ENCODE measurements around the gene MINPP1. TPM values are rescaled to one million over a fixed set of nuclear protein-coding genes. Genes with fewer than 3 reads are reported as not detected.

MINPP1 gene
- total RNA-seq, 4 donors from 2014 or later, result 10.8 to 40.3 (median 23.7) TPM

DNA sequence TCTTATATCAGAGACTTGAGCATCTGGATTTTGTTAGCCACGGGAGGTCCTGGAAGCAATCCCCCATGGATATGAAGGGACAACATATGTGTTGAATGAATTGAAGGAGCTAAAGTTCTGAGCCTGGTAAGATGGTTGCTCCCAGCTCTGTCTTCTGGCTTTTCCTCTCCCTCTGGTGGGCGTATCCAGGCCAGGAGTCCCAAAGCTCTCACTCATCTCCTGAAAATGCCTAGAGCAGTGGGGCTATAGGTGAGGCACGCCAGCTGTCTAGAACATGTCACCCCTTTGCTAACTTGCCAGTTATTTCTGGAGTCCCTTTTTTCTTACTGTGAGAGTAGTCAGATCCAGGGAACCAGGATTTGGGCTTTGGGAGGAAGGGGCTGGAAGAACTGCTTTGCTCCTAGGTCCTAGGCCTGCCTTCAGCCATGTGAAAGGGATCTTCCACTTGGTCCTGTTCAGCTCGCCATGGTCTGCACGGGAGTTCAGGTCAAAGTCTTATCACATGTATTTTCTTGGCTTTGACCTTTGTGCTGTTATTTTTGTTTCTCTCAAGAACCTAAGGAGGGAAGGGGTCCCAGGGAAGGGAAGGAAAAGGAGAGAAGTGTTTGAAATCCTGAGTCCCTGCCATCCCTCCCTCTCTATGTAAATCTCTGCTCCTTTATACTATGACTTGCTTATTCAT, 73.6 kb downstream of the MINPP1 start:
- 89 to 90% methylated on average over 5 of the region's 5 CpGs for WGBS, 2 donors
- H3K4me3 ChIP-seq (ENCODE audit: low read depth, poor library complexity, severe bottlenecking), result no peak overlapping the region
- no peak for DNase-seq (ENCODE audit: low spot score in 2 of 2)
- intact Hi-C loops (cut with DNase I; ENCODE audit: low total_unique reads), result no loop called here
- TF ChIP-seq, protein P1, sequence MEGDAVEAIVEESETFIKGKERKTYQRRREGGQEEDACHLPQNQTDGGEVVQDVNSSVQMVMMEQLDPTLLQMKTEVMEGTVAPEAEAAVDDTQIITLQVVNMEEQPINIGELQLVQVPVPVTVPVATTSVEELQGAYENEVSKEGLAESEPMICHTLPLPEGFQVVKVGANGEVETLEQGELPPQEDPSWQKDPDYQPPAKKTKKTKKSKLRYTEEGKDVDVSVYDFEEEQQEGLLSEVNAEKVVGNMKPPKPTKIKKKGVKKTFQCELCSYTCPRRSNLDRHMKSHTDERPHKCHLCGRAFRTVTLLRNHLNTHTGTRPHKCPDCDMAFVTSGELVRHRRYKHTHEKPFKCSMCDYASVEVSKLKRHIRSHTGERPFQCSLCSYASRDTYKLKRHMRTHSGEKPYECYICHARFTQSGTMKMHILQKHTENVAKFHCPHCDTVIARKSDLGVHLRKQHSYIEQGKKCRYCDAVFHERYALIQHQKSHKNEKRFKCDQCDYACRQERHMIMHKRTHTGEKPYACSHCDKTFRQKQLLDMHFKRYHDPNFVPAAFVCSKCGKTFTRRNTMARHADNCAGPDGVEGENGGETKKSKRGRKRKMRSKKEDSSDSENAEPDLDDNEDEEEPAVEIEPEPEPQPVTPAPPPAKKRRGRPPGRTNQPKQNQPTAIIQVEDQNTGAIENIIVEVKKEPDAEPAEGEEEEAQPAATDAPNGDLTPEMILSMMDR (IDR thresholded peaks at IDR 0.05), result no peak
- no peak for TF ChIP-seq POLR2A (IDR thresholded peaks at IDR 0.05)

DNA sequence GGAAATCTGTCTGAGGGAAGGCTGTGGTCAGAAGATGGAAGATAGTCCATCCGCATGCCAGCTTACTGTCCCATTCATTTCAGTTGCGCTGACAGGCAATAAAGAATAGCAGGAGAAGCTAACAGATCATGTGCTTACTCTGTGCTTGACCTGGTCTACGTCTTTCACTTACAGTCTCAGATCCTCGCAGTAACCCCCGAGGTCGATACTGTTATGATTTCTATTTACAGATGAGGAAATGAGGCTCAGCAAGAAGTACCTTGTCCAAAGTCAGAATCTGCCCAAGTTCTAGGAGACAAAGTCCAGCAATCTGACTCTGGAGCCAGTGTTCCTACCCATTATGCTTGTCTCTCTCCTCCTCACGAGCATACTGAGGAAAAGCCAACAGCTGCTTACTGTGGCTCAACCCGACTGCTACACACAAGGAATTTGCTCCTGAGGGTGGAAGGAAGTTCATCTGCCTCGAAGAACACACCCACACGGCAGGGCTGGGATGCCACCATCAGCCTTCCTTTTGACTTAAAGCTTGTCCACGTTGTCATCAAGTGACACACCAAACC, 74.2 kb downstream of the MINPP1 start:
- TF ChIP-seq, protein P1 (IDR thresholded peaks at IDR 0.05), result no peak
- TF ChIP-seq POLR2A (IDR thresholded peaks at IDR 0.05), result no peak
- no peak overlapping the region for H3K4me3 ChIP-seq (ENCODE audit: low read depth, poor library complexity, severe bottlenecking)

DNA sequence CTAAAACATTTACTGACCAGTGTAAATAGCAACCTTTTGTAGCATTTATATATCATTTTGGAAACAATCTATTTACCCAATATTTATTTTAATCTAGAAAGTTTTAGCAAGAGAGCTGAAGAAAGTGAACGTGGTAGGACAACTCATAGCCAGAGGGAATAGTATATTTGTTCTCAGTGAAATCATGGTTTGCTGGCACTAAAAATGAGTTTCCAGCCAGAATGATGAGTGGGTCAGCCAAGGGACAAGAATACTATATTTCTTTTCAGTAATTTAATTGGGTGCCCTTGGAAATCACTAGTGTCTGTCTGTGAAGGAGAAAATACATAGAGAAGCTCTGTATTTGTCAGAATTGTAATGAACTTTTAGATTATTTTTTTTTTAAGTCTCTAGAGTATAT, 74.9 kb downstream of the MINPP1 start:
- no peak for TF ChIP-seq POLR2A (IDR thresholded peaks at IDR 0.05)
- TF ChIP-seq, protein P1 (IDR thresholded peaks at IDR 0.05), result no peak
- WGBS, 2 donors, result 20 to 30% methylated on average over 1 of the region's 1 CpG
- no peak overlapping the region for H3K4me3 ChIP-seq (ENCODE audit: low read depth, poor library complexity, severe bottlenecking)
- intact Hi-C loops (cut with DNase I; ENCODE audit: low total_unique reads), result no loop called here
- no peak for DNase-seq (ENCODE audit: low spot score in 2 of 2)

More for the DNA sequence above, 74.2 kb downstream of the MINPP1 start:
- no peak for DNase-seq (ENCODE audit: low spot score in 2 of 2)
- intact Hi-C loops (cut with DNase I; ENCODE audit: low total_unique reads), result no loop called here
- 37 to 39% methylated on average over 11 of the region's 11 CpGs for WGBS, 2 donors

DNA sequence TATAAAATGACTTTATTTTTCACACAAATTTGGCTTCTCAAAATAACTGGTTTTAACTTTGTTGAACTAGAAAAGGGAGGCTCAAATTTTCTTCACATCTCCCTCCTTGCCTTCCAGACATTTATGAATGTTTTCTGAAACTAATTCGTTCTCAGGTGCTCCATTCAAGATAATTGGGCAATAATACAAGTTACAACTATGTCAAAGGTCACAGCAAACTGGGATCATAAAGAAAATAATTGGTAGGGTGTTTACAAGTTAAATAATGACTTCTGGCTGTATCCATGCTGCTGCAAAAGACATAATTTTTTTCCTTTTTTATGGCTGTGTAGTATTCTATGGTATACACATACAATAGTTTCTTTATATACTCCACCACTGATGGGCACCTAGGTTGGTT, 75.3 kb downstream of the MINPP1 start:
- no peak for DNase-seq (ENCODE audit: low spot score in 2 of 2)
- 35 to 47% methylated on average over 1 of the region's 1 CpG for WGBS, 2 donors
- H3K4me3 ChIP-seq (ENCODE audit: low read depth, poor library complexity, severe bottlenecking), result no peak overlapping the region
- TF ChIP-seq, protein P1 (IDR thresholded peaks at IDR 0.05), result no peak
- no peak for TF ChIP-seq POLR2A (IDR thresholded peaks at IDR 0.05)
- intact Hi-C loops (cut with DNase I; ENCODE audit: low total_unique reads), result no loop called here

DNA sequence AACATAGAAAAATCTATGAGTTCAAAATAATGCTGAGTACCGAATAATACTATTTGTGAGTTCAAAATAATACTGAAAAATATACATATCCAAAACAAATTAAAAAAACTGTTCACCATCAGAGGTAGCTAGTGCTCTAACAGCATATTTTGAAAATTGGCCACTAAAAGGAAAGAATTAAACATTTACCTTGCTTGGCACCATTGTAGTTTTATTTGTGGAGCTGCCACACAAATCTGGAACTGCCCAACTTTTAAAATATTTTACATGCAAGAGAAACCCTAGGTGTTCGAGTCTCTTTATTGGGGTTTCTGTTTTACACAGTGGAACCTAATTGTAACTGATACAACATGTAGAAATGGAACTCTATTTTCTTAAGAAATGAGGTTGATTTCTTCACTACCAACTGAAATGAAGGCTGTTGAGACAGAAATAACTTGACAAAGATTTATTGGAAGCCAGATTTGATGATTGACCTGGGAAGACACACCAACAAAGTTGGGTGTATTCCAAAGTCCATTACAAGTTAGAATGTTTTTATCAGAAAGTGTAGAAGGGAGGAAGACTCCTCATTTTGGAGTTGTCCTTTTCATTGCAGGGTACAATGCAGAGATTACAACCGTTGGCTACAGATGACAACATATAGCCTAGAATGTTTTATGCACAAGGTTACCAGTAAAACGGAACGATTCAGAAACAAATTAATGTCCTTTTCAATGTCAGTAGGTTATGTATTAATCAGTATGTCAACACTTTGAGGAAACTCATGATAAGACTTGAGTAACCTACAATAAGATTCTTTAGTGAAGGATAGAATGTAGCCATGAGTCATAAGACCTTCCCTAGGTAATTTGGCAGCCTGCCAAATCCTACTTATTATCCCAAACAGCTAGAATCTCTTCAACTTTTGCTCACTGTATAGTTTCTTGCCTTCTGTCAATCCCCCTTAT, 81.1 kb downstream of the MINPP1 start:
- intact Hi-C loops (cut with DNase I; ENCODE audit: low total_unique reads), result no loop called here
- H3K4me3 ChIP-seq (ENCODE audit: low read depth, poor library complexity, severe bottlenecking), result no peak overlapping the region
- no peak for DNase-seq (ENCODE audit: low spot score in 2 of 2)
- 57 to 67% methylated on average over 5 of the region's 5 CpGs for WGBS, 2 donors
- TF ChIP-seq, protein P1 (IDR thresholded peaks at IDR 0.05), result no peak
- no peak for TF ChIP-seq POLR2A (IDR thresholded peaks at IDR 0.05)
